Muscle of back (tissue), 13 donors: ENCODE results near the gene KCTD16. TPM values are rescaled to one million over a fixed set of nuclear protein-coding genes. Genes with fewer than 3 reads are reported as not detected.

ENCODE experiments used
- DNase-seq, 3 donors: peaks; one replicate each; pipeline versions ENCODE4 v3.0.0 to v3.0.0-alpha.2; 2013
- long read RNA-seq, 9 donors: transcript quantifications; one replicate each; lab custom pipeline, GENCODE V29; 2026
- polyA plus RNA-seq, 10 donors: library from polyadenylated mRNA; unstranded; fragments of 120-200 nt; gene quantifications; one replicate each; pipeline ENCODE4 v1.2.1, GENCODE V29; 2013; ENCODE audit not compliant: insufficient read length in 10 of 10

KCTD16 gene
- under 1 TPM; 0.05 to 0.19 (median 0.09) TPM for polyA plus RNA-seq
- long read RNA-seq, donor 1 = 0 reads
- long read RNA-seq, donor 2 = 0 reads
- long read RNA-seq, donor 3 = 0 reads
- long read RNA-seq, donor 4 = 0 reads
- long read RNA-seq, donor 5 = 0 reads
- long read RNA-seq, donor 6 = 0 reads
- long read RNA-seq, donor 7 = 0 reads
- long read RNA-seq, donor 8 = 0 reads
- long read RNA-seq, donor 9 = 0 reads

- peak; percentile 94 to 98 (median 95) for DNase-seq
Measured at GRCh38 chr5:144170276-144171024, at the start of gene KCTD16, which contains the start of gene YIPF5. Gene KCTD16 (plus strand): TSS chr5:144170873. Gene YIPF5 (minus strand): TSS chr5:144170659. CDS start chr5:144169955, 704 bp downstream.

- DNase-seq = no peak
Measured at GRCh38 chr5:144121577-144121976, 49.1 kb upstream of the KCTD16 start.

DNA sequence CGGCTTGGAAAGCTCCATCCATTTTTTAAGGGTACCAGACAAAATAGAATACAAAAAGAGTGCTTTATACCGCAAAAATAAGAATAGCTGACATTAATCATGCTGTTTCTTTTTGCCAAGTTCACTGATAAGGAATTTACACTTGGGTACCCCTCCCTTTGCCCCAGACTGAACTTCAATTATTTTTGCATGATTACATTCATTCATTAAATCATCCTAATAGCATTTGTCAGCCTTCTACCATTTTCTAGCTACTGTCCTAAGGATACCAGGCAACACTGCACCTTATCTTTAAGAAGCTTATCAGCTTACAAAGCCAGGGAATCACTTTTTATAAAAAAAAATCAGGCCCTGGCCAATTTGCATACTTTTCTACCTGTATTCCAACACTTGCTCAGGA is 48.6 kb upstream of the KCTD16 start:
- no peak for DNase-seq

GRCh38 chr5:144122641-144123040 is 48.0 kb upstream of the KCTD16 start:
- DNase-seq = no peak

GRCh38 chr5:144125163-144125726 is 45.4 kb upstream of the KCTD16 start:
- DNase-seq = peak in 1 of 3 donors; percentile 45

DNA sequence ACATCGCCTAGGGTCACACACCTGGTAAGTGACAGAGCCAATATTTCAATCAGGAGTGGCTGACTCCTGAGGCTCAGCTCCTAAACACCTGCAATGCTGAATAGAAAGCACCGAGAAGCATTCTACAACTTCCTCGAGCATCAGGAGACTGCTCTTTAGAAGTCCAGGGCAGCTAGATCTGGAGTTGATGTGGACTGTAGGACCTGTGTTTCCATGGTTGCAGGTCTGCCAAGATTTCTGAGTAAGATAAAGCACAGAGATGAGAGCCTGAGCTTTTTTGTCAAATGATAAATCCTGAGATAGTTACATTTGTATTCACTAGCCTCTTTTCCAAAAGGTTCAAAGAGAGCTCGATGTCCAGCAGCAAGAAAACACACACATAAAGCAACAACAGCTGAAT is 44.0 kb upstream of the KCTD16 start:
- DNase-seq = no peak

- peak in 2 of 3 donors; percentile 20 to 43 for DNase-seq
Measured at GRCh38 chr5:144128844-144129243, 41.8 kb upstream of the KCTD16 start.

DNA sequence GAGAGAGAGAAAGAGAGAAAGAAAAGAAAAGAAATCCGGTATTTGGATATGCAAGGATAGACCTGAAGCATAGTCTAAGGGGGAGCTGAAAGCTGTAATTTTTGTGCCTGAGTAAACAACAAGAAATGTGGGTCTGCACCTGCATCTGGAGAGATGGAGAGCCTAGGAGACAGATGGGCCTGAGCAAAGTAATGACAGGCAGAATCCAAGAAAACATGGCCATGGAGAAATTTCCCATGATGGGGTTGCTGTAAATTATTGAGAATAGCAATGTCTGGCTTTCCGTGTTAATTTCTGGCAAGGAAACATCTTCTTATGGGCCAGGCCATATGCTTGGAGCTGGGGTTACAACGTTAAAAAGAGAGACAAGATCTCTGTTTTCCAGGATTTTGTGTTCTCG is 40.4 kb upstream of the KCTD16 start:
- DNase-seq = peak; percentile 69 to 89 (median 72)

- DNase-seq = no peak
Measured at GRCh38 chr5:144131261-144131660, 39.4 kb upstream of the KCTD16 start.

DNA sequence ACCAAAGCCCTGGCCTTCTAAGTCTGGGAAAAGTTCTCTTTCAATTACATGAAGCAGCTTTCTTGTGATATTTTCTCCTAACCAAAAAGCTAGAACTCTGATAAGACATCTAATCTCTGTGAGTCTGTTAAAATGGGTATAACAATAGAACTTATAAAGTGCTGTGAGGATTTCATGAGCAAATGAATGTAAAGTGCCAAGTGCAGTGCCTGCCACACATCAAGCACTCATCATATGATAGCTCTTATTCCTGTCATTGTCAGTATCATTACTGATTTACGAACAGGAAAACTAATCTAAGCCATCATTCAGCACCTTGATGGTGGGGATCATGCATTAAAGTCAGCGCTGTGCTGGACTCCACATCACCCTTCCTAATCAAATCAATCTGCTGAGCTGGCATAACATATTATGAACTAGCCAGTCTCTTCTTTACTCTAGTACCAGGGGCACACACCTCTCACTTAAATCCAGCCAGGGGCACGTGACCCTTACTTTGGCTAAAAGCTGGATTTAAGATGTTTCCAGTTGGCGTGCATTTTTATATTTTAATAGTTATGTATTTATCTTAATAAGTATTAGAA is 37.5 kb upstream of the KCTD16 start:
- DNase-seq = no peak

GRCh38 chr5:144134194-144134826 is 36.4 kb upstream of the KCTD16 start:
- no peak for DNase-seq

GRCh38 chr5:144135113-144135762 is 35.4 kb upstream of the KCTD16 start:
- DNase-seq = no peak

GRCh38 chr5:144139586-144139985 is 31.1 kb upstream of the KCTD16 start:
- DNase-seq = peak; percentile 74 to 90 (median 84)

GRCh38 chr5:144141585-144141984 is 29.1 kb upstream of the KCTD16 start:
- peak in 1 of 3 donors; percentile 25 for DNase-seq

DNA sequence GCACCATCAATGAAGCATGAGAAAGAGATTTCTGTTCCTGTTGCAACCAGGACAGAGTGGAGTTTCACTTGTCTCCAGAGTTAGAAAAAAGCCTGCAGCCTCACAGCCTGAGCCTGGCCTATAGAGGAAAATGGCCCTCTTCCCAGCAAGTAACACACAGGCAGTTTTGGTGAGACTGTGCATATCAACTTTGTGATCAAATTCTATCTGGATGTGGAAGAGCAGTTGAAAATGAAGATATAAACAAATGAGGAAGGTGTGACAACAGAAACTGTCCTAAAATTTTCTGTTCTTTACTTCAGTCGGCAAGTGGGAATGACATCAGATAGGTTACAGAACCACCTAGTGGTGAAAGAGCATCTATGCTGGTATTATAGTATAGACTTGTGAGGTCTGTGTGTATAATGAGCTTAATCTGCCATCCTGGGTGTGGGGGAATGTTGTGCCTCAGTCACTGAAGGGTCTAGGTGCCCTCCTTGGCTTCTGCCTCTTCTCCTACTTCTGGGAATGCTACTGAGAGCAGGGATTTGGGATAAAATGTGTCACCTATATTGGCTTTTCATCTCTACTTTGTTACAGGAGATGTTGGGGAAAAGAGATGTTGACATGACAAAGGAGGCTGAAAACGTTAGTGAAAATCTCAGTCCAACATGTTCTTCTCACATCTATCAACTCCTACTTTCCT is 28.4 kb upstream of the KCTD16 start:
- peak; percentile 46 to 81 (median 67) for DNase-seq

DNA sequence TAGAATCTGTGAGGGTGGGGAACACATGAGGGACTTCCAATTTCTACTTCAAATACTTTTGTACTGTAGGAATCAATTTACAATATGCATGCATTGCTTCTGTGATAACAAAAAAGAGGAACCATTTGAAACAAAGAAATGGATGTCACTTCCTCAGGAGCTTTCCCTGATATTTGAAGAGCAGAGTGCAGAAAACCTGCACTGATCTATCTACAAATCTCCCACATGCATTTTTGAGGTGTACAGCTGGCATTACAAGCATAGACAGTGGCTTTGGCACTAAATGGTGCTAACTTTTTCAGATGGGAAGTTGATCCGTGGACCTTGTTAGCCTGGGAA is 27.9 kb upstream of the KCTD16 start:
- no peak for DNase-seq

DNA sequence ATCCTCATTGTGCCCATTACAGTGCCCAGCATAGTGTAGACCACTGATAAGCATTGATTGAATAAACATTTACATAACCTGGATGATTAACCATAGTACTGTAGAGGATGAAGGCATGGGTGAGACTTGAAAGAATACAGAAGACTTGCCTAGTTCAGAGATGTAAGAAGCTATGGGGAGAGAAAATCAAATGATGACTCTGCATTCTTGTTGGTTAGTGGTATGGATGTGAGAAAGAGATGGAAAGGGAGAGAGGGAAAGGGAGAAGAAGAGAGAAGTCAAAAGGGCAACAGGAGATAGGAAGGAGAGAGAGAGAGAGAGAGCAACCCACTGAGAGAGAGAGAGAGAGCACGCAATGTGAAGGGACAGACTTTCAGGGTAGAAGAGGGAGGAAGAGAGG is 27.0 kb upstream of the KCTD16 start:
- no peak for DNase-seq

DNA sequence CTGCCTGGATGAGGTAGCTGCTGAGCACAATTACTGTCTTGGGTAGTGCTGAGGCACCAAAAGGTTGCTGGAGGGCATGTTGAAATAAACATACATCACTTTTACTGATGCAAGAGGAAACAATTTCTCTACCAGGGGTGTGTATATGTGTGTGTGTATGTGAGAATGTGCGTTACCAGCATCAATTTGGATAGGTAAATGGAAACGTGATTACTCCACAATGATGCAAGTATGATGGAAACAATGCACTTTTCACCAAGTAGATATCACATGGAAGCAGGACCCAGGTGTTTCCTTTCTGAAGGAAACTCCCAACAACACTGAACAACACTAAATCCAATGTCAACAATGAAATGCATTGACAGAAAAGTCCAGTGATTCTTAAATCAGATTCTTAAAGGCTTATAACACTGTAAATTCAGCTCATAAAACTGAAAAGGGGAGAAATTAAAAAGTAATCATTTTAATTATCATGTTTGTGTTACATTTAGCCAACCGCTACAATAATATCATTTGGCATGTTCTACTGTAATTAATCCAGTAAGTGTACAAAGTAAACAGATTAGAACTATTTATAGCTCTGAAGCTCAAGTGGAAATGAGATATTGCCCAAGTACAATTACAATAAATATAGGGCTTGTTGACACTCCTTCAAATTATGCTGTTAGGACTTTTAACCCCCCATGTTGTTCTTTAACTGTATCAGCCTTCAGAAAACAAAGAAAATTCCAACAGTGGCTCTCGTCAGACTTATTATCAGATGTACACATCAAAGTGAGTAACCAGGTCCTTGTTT is 25.5 kb upstream of the KCTD16 start:
- peak in 1 of 3 donors; percentile 36 for DNase-seq

DNA sequence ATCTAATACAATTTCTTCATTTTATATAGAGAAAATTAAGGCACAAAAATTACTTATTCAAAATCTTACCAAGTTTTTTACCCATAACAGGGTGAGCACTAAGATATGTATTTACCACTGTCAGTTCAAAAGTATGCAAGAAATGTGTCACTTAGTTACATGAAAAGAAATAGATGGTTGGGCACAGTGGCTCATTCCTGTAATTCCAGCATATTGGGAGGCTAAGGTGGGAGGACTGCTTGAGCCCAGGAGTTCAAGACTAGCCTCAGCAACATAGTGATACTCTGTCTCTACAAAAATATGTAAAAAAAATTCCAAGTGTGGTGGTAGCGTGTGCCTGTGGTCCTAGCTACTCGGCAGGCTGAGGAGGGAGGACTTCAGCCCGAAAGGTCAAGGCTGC is 19.6 kb upstream of the KCTD16 start:
- no peak for DNase-seq

- DNase-seq = no peak
Measured at GRCh38 chr5:144156767-144157171, 13.9 kb upstream of the KCTD16 start.
